K562 (cell line): ENCODE measurements around the gene NOA1. TPM values are rescaled to one million over a fixed set of nuclear protein-coding genes. Genes with fewer than 3 reads are reported as not detected.

Source experiments
- ELK1 ChIP-seq: sonication (generic); formaldehyde crosslinking; IDR thresholded peaks from 2 replicates; pipeline ENCODE4 v1.8.1; 2022; ENCODE audit warnings: missing genetic modification reagents
- YBX1 ChIP-seq: fragments of 450-650 bp; IDR thresholded peaks from 2 replicates; pipeline ENCODE4 v1.7.1; 2016; ENCODE audit warnings: mild to moderate bottlenecking
- ZBTB40 ChIP-seq, 2 experiments: fragments of 450-650 bp in 1 of 2; sonication (generic) in 1 of 2; formaldehyde crosslinking in 1 of 2; IDR thresholded peaks; 2 replicates each; pipeline versions ENCODE4 v1.7.1 to v1.9.0; 2016 to 2022; ENCODE audit warnings: inconsistent platforms in 1 of 2, mild to moderate bottlenecking in 1 of 2, missing genetic modification reagents in 1 of 2
- ZNF146 ChIP-seq: IDR thresholded peaks from one replicate; pipeline ENCODE4 v1.6.1; 2018; ENCODE audit warnings: missing compliant biosample characterization; ENCODE audit not compliant: unreplicated experiment
- polyA plus RNA-seq, 8 experiments: library from polyadenylated mRNA; depleted of rRNA in 4 of 8; stranded (reverse) in 5 of 8; unstranded in 3 of 8; fragments of >200 nt; fragmentation: Nextera tagmentation in 2 of 8; fragmentation: Illumina TruSeq in 1 of 8; extraction: Ambion mirVana in 2 of 8; extraction: Trizol in 1 of 8; gene quantifications; 2 replicates each; pipeline versions ENCODE4 v1.2.1 to v1.2.3, GENCODE V29; 2011 to 2014; ENCODE audit warnings: inconsistent platforms in 1 of 8, missing spikeins in 1 of 8
- total RNA-seq, 7 experiments: library from RNA; depleted of rRNA in 6 of 7; stranded (reverse); fragments of >200 nt in 6 of 7; fragmentation: Illumina TruSeq in 2 of 7; extraction: Trizol in 2 of 7; gene quantifications; 2 replicates each; pipeline versions ENCODE4 v1.2.1 to v1.2.3, GENCODE V29; 2011 to 2021; ENCODE audit warnings: low replicate concordance in 1 of 7

NOA1 gene
- total and polyA plus RNA-seq, 9 of the 15 experiments (the other 6 are each of a cell fraction or from before 2014, with no cell fraction given), result 2.6 to 26.6 (median 16.7) TPM

- TF ChIP-seq ZBTB40 (IDR thresholded peaks at IDR 0.05), result peak; percentile 74
- no peak for TF ChIP-seq ZBTB40 (CRISPR knock-in tag; IDR thresholded peaks at IDR 0.05)
- TF ChIP-seq ELK1 (CRISPR knock-in tag), result no peak
- TF ChIP-seq YBX1, result no peak
- TF ChIP-seq ZNF146, result no peak
These were observed 12.9 kb upstream of the NOA1 start (continued) for GRCh38 chr4:56990109-56990905.
